ENCODE results near the gene KLF17. TPM values are rescaled to one million over a fixed set of nuclear protein-coding genes. Genes with fewer than 3 reads are reported as not detected.

The KLF17 gene
- total RNA-seq, 6 experiments from 2014 or later = 0.06 to 0.07 TPM; not detected in 4

DNA sequence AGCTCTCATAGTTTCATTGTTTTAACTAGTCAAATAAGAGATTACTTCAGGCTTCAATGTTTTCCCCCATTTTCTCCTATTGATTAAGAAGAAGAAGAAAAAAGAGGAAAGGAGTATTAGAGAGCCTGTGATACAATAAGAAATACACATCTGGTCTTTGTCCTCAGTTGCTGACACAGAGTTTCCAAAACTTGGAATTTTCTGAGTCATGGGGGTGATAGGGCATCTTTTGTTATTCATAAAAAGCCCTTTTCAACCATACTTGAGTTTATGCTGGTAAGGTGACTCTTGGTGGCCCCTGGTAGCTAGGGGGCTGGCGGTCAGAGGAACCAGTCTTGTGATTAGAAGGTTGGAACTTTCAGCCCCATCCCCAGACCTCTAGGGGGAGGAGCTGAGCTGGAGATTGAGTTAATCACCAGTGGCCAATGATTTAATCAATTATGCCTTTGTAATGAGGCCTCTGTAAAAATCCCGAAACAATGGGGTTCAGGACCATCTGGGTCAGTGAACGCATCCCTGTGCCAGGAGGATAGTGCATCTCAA is 51.7 kb downstream of the KLF17 start:
- Mint-ChIP-seq H3K27ac (no peak overlapping the region), H3K27me3 (ENCODE audit: insufficient read depth) (peaks cover 25% of the 10 kb centered on the region), H3K36me3 (ENCODE audit: low read depth) (peaks cover 8% of the 10 kb centered on the region), H3K4me1 (ENCODE audit: low read depth) (no peaks in the 10 kb centered on the region), H3K9me3 (peaks cover 14% of the 10 kb centered on the region), H3K4me3 (no peak overlapping the region)
- TF ChIP-seq, protein P1, sequence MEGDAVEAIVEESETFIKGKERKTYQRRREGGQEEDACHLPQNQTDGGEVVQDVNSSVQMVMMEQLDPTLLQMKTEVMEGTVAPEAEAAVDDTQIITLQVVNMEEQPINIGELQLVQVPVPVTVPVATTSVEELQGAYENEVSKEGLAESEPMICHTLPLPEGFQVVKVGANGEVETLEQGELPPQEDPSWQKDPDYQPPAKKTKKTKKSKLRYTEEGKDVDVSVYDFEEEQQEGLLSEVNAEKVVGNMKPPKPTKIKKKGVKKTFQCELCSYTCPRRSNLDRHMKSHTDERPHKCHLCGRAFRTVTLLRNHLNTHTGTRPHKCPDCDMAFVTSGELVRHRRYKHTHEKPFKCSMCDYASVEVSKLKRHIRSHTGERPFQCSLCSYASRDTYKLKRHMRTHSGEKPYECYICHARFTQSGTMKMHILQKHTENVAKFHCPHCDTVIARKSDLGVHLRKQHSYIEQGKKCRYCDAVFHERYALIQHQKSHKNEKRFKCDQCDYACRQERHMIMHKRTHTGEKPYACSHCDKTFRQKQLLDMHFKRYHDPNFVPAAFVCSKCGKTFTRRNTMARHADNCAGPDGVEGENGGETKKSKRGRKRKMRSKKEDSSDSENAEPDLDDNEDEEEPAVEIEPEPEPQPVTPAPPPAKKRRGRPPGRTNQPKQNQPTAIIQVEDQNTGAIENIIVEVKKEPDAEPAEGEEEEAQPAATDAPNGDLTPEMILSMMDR (IDR thresholded peaks at IDR 0.05) = 0 out of 2 replicates have a peak, but pooled peaks have one; percentile 25
- peak; percentile 10 for DNase-seq

DNA sequence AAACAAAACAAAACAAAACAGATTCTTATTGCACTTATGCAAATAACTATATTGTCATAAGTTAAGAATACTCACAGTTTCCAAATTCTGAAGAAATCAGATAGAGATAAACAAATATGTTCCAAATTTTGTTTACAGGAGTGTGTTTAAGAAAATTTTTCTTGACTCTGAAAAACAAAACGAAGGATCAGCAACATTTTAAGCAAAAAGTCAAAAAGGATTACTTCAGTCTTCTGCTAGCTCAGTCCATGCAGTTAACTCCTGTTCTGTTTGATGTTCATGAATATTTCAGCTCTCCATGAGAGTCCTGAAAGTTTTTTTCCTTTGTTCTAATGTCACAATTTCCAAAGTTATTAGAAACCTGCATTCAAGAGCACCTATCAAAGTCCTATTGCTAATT is 56.0 kb downstream of the KLF17 start:
- DNase-seq = no peak
- peaks cover 18% of the 10 kb centered on the region for H3K27me3 Mint-ChIP-seq (ENCODE audit: insufficient read depth)
- H3K36me3 Mint-ChIP-seq (ENCODE audit: low read depth) = peaks cover 8% of the 10 kb centered on the region
- H3K27ac Mint-ChIP-seq = no peak overlapping the region
- H3K4me3 Mint-ChIP-seq = no peak overlapping the region
- peaks cover 18% of the 10 kb centered on the region for H3K9me3 Mint-ChIP-seq
- no peaks in the 10 kb centered on the region for H3K4me1 Mint-ChIP-seq (ENCODE audit: low read depth)
- TF ChIP-seq, protein P1 (IDR thresholded peaks at IDR 0.05) = no peak

Other genes with a start within 250 kb of the KLF17 start
- gene ARTN, start 185.0 kb upstream of the KLF17 start, total RNA-seq (2021; fragmentation: NEBNext Ultra II Directional; extraction: Animal tissue kit (Norgen Biotek cat#: 25700)) = under 1 TPM; 0.14 to 0.61 (median 0.37) TPM
- 10 to 100 TPM; 24.0 to 27.8 (median 25.0) TPM for gene IPO13, start 171.9 kb upstream of the KLF17 start, total RNA-seq (2021; fragmentation: NEBNext Ultra II Directional; extraction: Animal tissue kit (Norgen Biotek cat#: 25700))
- gene DPH2, start 148.8 kb upstream of the KLF17 start, total RNA-seq (2021; fragmentation: NEBNext Ultra II Directional; extraction: Animal tissue kit (Norgen Biotek cat#: 25700)) = 10 to 100 TPM; 19.1 to 22.7 (median 20.8) TPM
- gene ATP6V0B, start 143.9 kb upstream of the KLF17 start, total RNA-seq (2021; fragmentation: NEBNext Ultra II Directional; extraction: Animal tissue kit (Norgen Biotek cat#: 25700)) = 100 to 1,000 TPM; 145 to 191 (median 155) TPM
- 100 to 1,000 TPM in 2 of 6 experiments, 10 to 100 TPM in 4; 87.8 to 107 (median 98.8) TPM for gene B4GALT2, start 139.6 kb upstream of the KLF17 start, total RNA-seq (2021; fragmentation: NEBNext Ultra II Directional; extraction: Animal tissue kit (Norgen Biotek cat#: 25700))
- gene CCDC24, start 127.2 kb upstream of the KLF17 start, total RNA-seq (2021; fragmentation: NEBNext Ultra II Directional; extraction: Animal tissue kit (Norgen Biotek cat#: 25700)) = 1 to 10 TPM; 5.6 to 7.7 (median 6.5) TPM
- gene SLC6A9, start 87.4 kb upstream of the KLF17 start, total RNA-seq (2021; fragmentation: NEBNext Ultra II Directional; extraction: Animal tissue kit (Norgen Biotek cat#: 25700)) = 10 to 100 TPM in 2 of 6 experiments, 1 to 10 TPM in 4; 8.3 to 11.0 (median 9.3) TPM
- not detected for gene KLF18, start 22.8 kb downstream of the KLF17 start, total RNA-seq (2021; fragmentation: NEBNext Ultra II Directional; extraction: Animal tissue kit (Norgen Biotek cat#: 25700))
- 10 to 100 TPM; 25.7 to 34.6 (median 30.1) TPM for gene DMAP1, start 94.7 kb downstream of the KLF17 start, total RNA-seq (2021; fragmentation: NEBNext Ultra II Directional; extraction: Animal tissue kit (Norgen Biotek cat#: 25700))
- 10 to 100 TPM; 54.7 to 63.5 (median 58.3) TPM for gene ERI3, start 236.4 kb downstream of the KLF17 start, total RNA-seq (2021; fragmentation: NEBNext Ultra II Directional; extraction: Animal tissue kit (Norgen Biotek cat#: 25700))